ENCODE data around the gene MTREX.

DNA sequence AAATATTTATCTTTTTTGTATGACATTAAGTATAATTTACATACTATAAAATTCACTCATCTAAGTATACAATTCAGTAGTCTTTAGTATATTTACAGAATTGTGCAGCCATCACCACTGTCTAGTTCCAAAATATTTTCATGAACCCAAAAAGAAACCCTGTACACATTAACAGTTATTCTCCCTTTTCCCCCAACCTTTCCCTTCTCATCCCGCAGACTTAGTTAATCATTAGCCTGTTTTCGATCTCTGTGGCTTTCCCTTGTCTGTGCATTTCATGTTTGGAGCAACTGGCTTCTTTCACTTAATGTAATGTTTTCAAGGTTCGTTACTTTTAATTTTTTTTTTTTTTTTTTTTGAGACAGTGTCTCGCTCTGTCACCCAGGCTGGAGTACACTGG lies 37.5 kb downstream of the MTREX start:
- TF ChIP-seq CTCF (optimal IDR thresholded peaks at IDR 0.05 in 1 of 3, IDR thresholded peaks at IDR 0.05 in 1 of 3, conservative IDR thresholded peaks at IDR 0.05 in 1 of 3; ENCODE audit: extremely low read depth in 1 of 3, insufficient read depth in 2 of 3, low read length in 3 of 3) (no peak), EZH2 (IDR thresholded peaks at IDR 0.05; ENCODE audit: low read length) (no peak)

Measured in keratinocyte (primary cell).